C4-2B (cell line): ENCODE measurements around the gene AMY2A.
"Not testable (repeated sequence)": the region's sequence is repeated elsewhere in the genome, so short reads cannot be mapped to it uniquely, and the experiment has no call there.

Experiments
- H3K27ac ChIP-seq: fragments of 450-650 bp; 2 replicates; pipeline ENCODE4 v1.5.1; 2017
- CTCF ChIP-seq: fragments of 450-650 bp; conservative IDR thresholded peaks from 2 replicates; pipeline ENCODE4 v1.5.1; 2017; ENCODE audit warnings: mild to moderate bottlenecking
- ZFX ChIP-seq: fragments of 450-650 bp; IDR thresholded peaks from 2 replicates; pipeline ENCODE4 v1.6.1; 2017

AMY2A gene

DNA sequence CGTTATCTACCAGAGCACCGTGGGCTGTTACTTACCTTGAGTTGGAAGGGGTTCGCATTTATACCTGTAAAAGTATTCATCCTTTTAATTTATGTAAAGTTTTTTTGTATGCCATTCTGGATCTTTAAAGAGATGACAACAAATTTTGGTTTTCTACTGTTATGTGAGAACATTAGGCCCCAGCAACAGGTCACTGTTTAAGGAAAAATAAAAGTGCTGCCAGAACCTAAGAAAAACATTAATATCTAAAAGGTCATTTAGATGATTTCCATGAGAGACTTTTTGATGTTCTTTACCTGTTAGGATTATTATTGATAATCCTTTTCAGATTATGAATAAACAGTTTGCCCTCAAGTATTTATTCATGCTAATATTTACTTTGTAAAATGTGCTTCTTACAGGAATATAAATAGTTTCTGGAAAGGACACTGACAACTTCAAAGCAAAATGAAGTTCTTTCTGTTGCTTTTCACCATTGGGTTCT lies at the start of gene AMY2A:
AMY2A (plus strand) TSS at position 434 of the 484 bp plus-strand sequence; CDS start at position 448, 14 bp downstream.
- not testable (repeated sequence) for H3K27ac ChIP-seq

GRCh38 chr1:103569493-103569892 lies 47.7 kb upstream of the AMY2A start:
- TF ChIP-seq CTCF (no peak), ZFX (no peak)
- no peak overlapping the region for H3K27ac ChIP-seq

- not testable (repeated sequence) for H3K27ac ChIP-seq
Measured at GRCh38 chr1:103571289-103571688, 45.9 kb upstream of the AMY2A start, which contains the start of gene AMY2B. TSS of gene AMY2B (plus strand) at chr1:103571589. CDS start at chr1:103571603, 14 bp downstream.

DNA sequence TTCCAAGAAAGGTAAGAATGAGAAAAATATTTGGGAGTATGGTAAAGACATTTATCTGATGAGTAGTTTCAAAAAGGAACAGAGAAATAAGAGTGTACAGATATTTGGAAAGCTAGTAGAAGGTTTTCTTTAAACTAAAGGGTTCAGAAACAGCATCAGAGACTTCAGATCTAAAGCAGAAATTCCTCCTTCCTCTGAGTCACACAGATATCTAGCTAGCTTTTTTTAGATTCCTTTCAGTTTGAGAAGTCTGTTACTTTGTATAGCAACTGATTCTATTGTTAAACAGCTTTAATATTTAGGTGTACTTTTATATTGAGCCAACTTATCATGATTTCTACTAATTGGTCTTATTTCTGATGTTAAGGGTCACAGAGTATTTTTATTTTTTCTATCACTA lies 41.2 kb upstream of the AMY2A start:
- no peak overlapping the region for H3K27ac ChIP-seq
- no peak for TF ChIP-seq ZFX
- no peak for TF ChIP-seq CTCF

DNA sequence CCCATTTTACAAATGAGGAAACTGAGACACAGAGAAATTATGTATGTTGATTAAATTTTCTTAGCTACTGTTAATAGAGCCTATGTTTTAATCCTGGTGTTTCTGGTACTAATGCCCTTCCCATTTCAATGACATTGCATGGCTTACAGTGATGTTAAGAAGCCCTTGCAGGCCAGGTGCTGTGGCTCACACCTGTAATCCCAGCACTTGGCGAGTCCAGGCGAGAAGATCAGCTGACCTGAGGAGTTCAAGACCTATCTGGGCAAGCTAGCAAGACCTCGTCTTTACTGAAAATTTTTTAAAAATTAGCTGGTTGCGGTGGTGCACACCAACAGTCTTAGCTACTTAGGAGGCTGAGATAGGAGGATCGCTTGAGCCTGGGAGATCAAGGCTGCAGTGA lies 40.4 kb upstream of the AMY2A start:
- H3K27ac ChIP-seq = not testable (repeated sequence)

DNA sequence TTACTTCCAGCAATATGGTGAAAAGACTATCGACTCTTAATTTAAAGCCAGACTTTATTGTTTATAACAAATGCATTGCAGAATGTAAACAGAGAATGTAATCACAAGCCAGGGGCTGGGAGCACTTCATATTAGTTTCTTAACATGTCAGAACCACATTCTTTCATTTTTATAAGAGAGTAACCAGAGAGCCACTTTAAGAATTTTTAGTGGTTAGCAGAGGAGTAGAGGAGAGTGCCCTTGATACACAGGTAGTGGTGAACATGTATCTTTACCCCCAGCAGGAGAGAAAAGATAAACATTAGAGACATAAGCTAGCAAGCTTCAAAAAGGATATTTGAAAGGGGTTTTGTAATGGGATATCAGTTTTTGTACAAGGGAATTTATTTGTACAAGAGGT lies 34.8 kb upstream of the AMY2A start:
- no peak for TF ChIP-seq CTCF

DNA sequence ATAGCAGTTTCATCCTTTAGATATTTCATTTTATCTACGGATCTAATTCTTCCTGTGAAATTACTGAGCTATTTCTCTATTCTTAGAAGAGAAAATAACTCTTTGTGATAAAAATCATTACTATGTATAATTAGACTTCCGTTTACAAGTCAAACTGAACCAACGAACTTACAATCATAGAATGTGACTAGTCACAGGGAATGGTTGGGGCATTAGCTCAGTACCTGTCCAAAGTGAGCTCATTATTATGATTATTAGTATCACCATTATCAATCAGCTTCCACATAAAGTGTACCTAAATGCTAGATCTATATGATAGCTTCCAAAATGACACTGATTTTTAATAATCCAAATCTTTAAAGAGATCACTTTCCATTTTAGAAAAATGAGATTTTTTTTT lies 33.3 kb upstream of the AMY2A start:
- no peak for TF ChIP-seq ZFX
- no peak for TF ChIP-seq CTCF
- H3K27ac ChIP-seq = no peak overlapping the region

More for the DNA sequence above, 34.8 kb upstream of the AMY2A start:
- no peak overlapping the region for H3K27ac ChIP-seq

- TF ChIP-seq CTCF (no peak), ZFX (no peak)
- H3K27ac ChIP-seq = no peak overlapping the region
Measured at GRCh38 chr1:103584537-103584936, 32.7 kb upstream of the AMY2A start.

DNA sequence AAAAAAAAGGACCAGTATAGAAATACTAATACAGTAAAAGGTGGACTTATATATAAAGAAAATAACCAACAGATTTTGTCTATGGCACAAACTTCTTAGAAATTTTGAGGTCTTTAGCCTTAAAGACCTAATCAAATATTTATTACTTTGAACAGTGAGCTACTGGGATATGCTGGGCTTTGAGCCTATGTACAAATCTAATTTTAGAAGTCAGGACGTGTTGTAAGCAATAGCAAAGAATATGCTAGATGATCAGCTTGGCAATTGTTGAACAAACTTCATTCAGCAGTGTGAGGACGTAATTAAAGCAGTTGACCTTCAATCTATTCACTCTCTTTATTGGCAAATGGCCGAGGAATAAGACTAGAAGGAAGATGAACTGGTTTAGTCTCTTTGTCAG lies 14.5 kb upstream of the AMY2A start:
- H3K27ac ChIP-seq = not testable (repeated sequence)

- no peak overlapping the region for H3K27ac ChIP-seq
- TF ChIP-seq CTCF (no peak), ZFX (no peak)
Measured at GRCh38 chr1:103616362-103616761, 865 bp upstream of the AMY2A start.

- not testable (repeated sequence) for H3K27ac ChIP-seq
Measured at GRCh38 chr1:103627436-103627835, 10.2 kb downstream of the AMY2A start.

- H3K27ac ChIP-seq = not testable (repeated sequence)
Measured at GRCh38 chr1:103641194-103641593, 24.0 kb downstream of the AMY2A start.

DNA sequence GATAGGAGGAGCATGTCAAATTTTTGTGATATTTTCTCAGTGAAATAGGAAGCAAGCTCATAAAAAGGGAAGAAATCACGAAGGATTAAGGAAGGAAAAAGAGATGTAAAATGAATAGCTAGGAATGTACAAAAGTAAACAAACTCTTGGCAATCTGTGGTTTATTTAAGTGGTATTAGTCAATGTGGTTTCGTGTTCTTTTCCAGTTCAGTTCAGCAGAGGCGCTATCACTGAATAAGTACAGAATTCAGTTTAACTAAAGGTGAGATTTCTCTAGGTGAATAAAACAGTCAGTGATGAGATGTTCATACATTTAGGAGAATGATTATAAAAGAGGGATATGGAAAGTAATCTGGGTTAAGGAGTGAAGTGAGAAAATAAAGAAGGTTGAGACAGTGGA lies 26.7 kb downstream of the AMY2A start:
- H3K27ac ChIP-seq = not testable (repeated sequence)

- H3K27ac ChIP-seq = not testable (repeated sequence)
Measured at GRCh38 chr1:103650305-103650704, 33.1 kb downstream of the AMY2A start.
